Activated naive CD4-positive, alpha-beta T cell treated with anti-CD3 and anti-CD28 coated beads, Interleukin-2, amount 10 ng/mL, durations not matched to agents 7 days and 5 days (primary cell): ENCODE measurements around the gene GNG3.

Experiments
- CTCF ChIA-PET: fragments of 350-600 bp; sonication (Branson Sonifier 250); formaldehyde crosslinking; loops from one replicate; lab custom pipeline; 2021; ENCODE audit warnings: antibody characterized with exemption; lab: Charles Lee
- DNase-seq: peaks from one replicate; pipeline ENCODE4 v3.0.0-alpha.2; 2020
- H3K27ac Mint-ChIP-seq: one replicate; pipeline ENCODE4 v1.8.0; 2021; ENCODE audit warnings: mild to moderate bottlenecking, moderate library complexity, mixed read lengths
- H3K27me3 Mint-ChIP-seq: one replicate; pipeline ENCODE4 v1.8.0; 2021; ENCODE audit warnings: mild to moderate bottlenecking, mixed read lengths
- H3K36me3 Mint-ChIP-seq: one replicate; pipeline ENCODE4 v1.8.0; 2021; ENCODE audit warnings: mixed read lengths
- H3K4me1 Mint-ChIP-seq: one replicate; pipeline ENCODE4 v1.8.0; 2021; ENCODE audit warnings: mixed read lengths
- H3K4me3 Mint-ChIP-seq: one replicate; pipeline ENCODE4 v1.8.0; 2021; ENCODE audit warnings: mild to moderate bottlenecking, moderate library complexity, mixed read lengths
- H3K9me3 Mint-ChIP-seq: one replicate; pipeline ENCODE4 v1.8.0; 2021; ENCODE audit warnings: mixed read lengths

The GNG3 gene

GRCh38 chr11:62715150-62716130 is 8.0 kb downstream of the GNG3 start:
- H3K36me3 Mint-ChIP-seq = peaks cover 81% of the 10 kb centered on the region
- H3K9me3 Mint-ChIP-seq = no peaks in the 10 kb centered on the region
- H3K27me3 Mint-ChIP-seq = no peaks in the 10 kb centered on the region
- CTCF ChIA-PET = interaction anchor here (1.2 to 1.3 kb wide), 2 partner anchors 11 to 71 kb away, joined by 3 to 4 read pairs; no protein-coding TSS in a partner anchor
- peak overlapping the region; percentile 82 for H3K27ac Mint-ChIP-seq
- H3K4me1 Mint-ChIP-seq = peaks cover 75% of the 10 kb centered on the region
- no peak overlapping the region for H3K4me3 Mint-ChIP-seq
- DNase-seq = no peak

GRCh38 chr11:62716206-62716605 is 8.7 kb downstream of the GNG3 start:
- Mint-ChIP-seq H3K27me3 (no peaks in the 10 kb centered on the region), H3K36me3 (peaks cover 82% of the 10 kb centered on the region), H3K27ac (no peak overlapping the region), H3K4me3 (no peak overlapping the region), H3K9me3 (no peaks in the 10 kb centered on the region), H3K4me1 (peaks cover 74% of the 10 kb centered on the region)
- DNase-seq = no peak
- CTCF ChIA-PET = interaction anchor here (1.3 kb wide), 1 partner anchor 10 kb away, joined by 4 read pairs; no protein-coding TSS in a partner anchor

GRCh38 chr11:62716816-62717215 is 9.3 kb downstream of the GNG3 start:
- peaks cover 76% of the 10 kb centered on the region for H3K4me1 Mint-ChIP-seq

GRCh38 chr11:62719302-62719978 is 12.0 kb downstream of the GNG3 start:
- DNase-seq = no peak
- no peaks in the 10 kb centered on the region for H3K9me3 Mint-ChIP-seq
- H3K36me3 Mint-ChIP-seq = peaks cover 89% of the 10 kb centered on the region
- CTCF ChIA-PET = no interaction called here
- no peaks in the 10 kb centered on the region for H3K27me3 Mint-ChIP-seq
- no peak overlapping the region for H3K4me3 Mint-ChIP-seq
- H3K4me1 Mint-ChIP-seq = peaks cover 75% of the 10 kb centered on the region
- H3K27ac Mint-ChIP-seq = peak overlapping the region; percentile 34

More at GRCh38 chr11:62716816-62717215, 9.3 kb downstream of the GNG3 start:
- H3K27ac Mint-ChIP-seq = no peak overlapping the region
- H3K4me3 Mint-ChIP-seq = no peak overlapping the region
- no peak for DNase-seq
- no peaks in the 10 kb centered on the region for H3K27me3 Mint-ChIP-seq
- CTCF ChIA-PET = interaction anchor here (1.3 kb wide), 1 partner anchor 9 kb away, joined by 4 read pairs; no protein-coding TSS in a partner anchor
- peaks cover 84% of the 10 kb centered on the region for H3K36me3 Mint-ChIP-seq
- no peaks in the 10 kb centered on the region for H3K9me3 Mint-ChIP-seq

- H3K36me3 Mint-ChIP-seq = peaks cover 86% of the 10 kb centered on the region
- H3K4me1 Mint-ChIP-seq = peaks cover 65% of the 10 kb centered on the region
- DNase-seq = no peak
- no peaks in the 10 kb centered on the region for H3K9me3 Mint-ChIP-seq
- no peaks in the 10 kb centered on the region for H3K27me3 Mint-ChIP-seq
- H3K4me3 Mint-ChIP-seq = no peak overlapping the region
- H3K27ac Mint-ChIP-seq = peak overlapping the region; percentile 70
- CTCF ChIA-PET = interaction anchor here (0.8 kb wide), 1 partner anchor 45 kb away, joined by 5 read pairs; no protein-coding TSS in a partner anchor
Measured at GRCh38 chr11:62721994-62722393, 14.5 kb downstream of the GNG3 start.

- CTCF ChIA-PET = interaction anchor here (0.9 to 1.4 kb wide), 2 partner anchors 28 to 44 kb away, joined by 4 to 5 read pairs; no protein-coding TSS in a partner anchor
- Mint-ChIP-seq H3K27me3 (peaks cover 3% of the 10 kb centered on the region), H3K36me3 (peaks cover 81% of the 10 kb centered on the region), H3K4me1 (peaks cover 58% of the 10 kb centered on the region), H3K9me3 (no peaks in the 10 kb centered on the region), H3K4me3 (peak overlapping the region; percentile 94), H3K27ac (peak overlapping the region; percentile 74)
- no peak for DNase-seq
Measured at GRCh38 chr11:62724171-62724570, 16.7 kb downstream of the GNG3 start.

GRCh38 chr11:62725646-62726045 is 18.2 kb downstream of the GNG3 start:
- peaks cover 70% of the 10 kb centered on the region for H3K36me3 Mint-ChIP-seq
- H3K27ac Mint-ChIP-seq = peak overlapping the region; percentile 99
- H3K4me1 Mint-ChIP-seq = peaks cover 59% of the 10 kb centered on the region
- H3K9me3 Mint-ChIP-seq = no peaks in the 10 kb centered on the region
- DNase-seq = no peak
- H3K27me3 Mint-ChIP-seq = peaks cover 3% of the 10 kb centered on the region
- CTCF ChIA-PET = interaction anchor here (0.6 to 2.0 kb wide), 6 partner anchors 10 to 1327 kb away, joined by 3 to 5 read pairs (median 4); partner anchors contain the start of gene ZBTB3
- H3K4me3 Mint-ChIP-seq = peak overlapping the region; percentile 94

GRCh38 chr11:62726156-62726914 is 18.9 kb downstream of the GNG3 start:
- peak; percentile 50 for DNase-seq
- Mint-ChIP-seq H3K4me3 (peak overlapping the region; percentile 94), H3K4me1 (peaks cover 58% of the 10 kb centered on the region), H3K9me3 (no peaks in the 10 kb centered on the region), H3K27ac (peak overlapping the region; percentile 99), H3K36me3 (peaks cover 66% of the 10 kb centered on the region), H3K27me3 (peaks cover 3% of the 10 kb centered on the region)
- CTCF ChIA-PET = interaction anchor here (0.6 to 2.0 kb wide), 8 partner anchors 10 to 1328 kb away, joined by 3 to 5 read pairs (median 4); partner anchors contain the start of gene ZBTB3

GRCh38 chr11:62726915-62727164 is 19.4 kb downstream of the GNG3 start:
- peaks cover 3% of the 10 kb centered on the region for H3K27me3 Mint-ChIP-seq
- DNase-seq = no peak
- H3K9me3 Mint-ChIP-seq = no peaks in the 10 kb centered on the region
- peaks cover 64% of the 10 kb centered on the region for H3K36me3 Mint-ChIP-seq
- peak overlapping the region; percentile 99 for H3K27ac Mint-ChIP-seq
- H3K4me3 Mint-ChIP-seq = peak overlapping the region; percentile 94
- H3K4me1 Mint-ChIP-seq = peaks cover 59% of the 10 kb centered on the region
- CTCF ChIA-PET = interaction anchor here (0.8 to 1.3 kb wide), 5 partner anchors 21 to 49 kb away, joined by 3 to 5 read pairs (median 3); no protein-coding TSS in a partner anchor

GRCh38 chr11:62727165-62727871 is 19.8 kb downstream of the GNG3 start, which contains the start of gene HNRNPUL2:
HNRNPUL2 (minus strand) TSS chr11:62727457; CDS start chr11:62727156, 301 bp downstream.
- H3K27me3 Mint-ChIP-seq = peaks cover 3% of the 10 kb centered on the region
- H3K27ac Mint-ChIP-seq = peak within 1 kb of the TSS; percentile 99
- no peaks in the 10 kb centered on the region for H3K9me3 Mint-ChIP-seq
- H3K4me3 Mint-ChIP-seq = peak within 1 kb of the TSS; percentile 94
- CTCF ChIA-PET = interaction anchor here (0.8 to 1.3 kb wide), 4 partner anchors 21 to 48 kb away, joined by 3 to 4 read pairs (median 3); no protein-coding TSS in a partner anchor
- peaks cover 59% of the 10 kb centered on the region for H3K36me3 Mint-ChIP-seq
- peaks cover 54% of the 10 kb centered on the region for H3K4me1 Mint-ChIP-seq
- DNase-seq = peak; percentile 99

GRCh38 chr11:62727872-62728170 is 20.3 kb downstream of the GNG3 start:
- peaks cover 51% of the 10 kb centered on the region for H3K4me1 Mint-ChIP-seq
- peak overlapping the region; percentile 94 for H3K4me3 Mint-ChIP-seq
- H3K27me3 Mint-ChIP-seq = peaks cover 3% of the 10 kb centered on the region
- no peaks in the 10 kb centered on the region for H3K9me3 Mint-ChIP-seq
- H3K36me3 Mint-ChIP-seq = peaks cover 54% of the 10 kb centered on the region
- peak; percentile 90 for DNase-seq
- CTCF ChIA-PET = interaction anchor here (0.8 to 1.3 kb wide), 4 partner anchors 22 to 48 kb away, joined by 3 to 4 read pairs (median 3); no protein-coding TSS in a partner anchor
- H3K27ac Mint-ChIP-seq = peak overlapping the region; percentile 99

- peaks cover 53% of the 10 kb centered on the region for H3K4me1 Mint-ChIP-seq
- peak within 1 kb of the TSS; percentile 99 for H3K27ac Mint-ChIP-seq
- CTCF ChIA-PET = interaction anchor here (1.2 to 2.6 kb wide), 3 partner anchors 33 to 58 kb away, joined by 3 to 10 read pairs (median 4); partner anchors contain the start of genes POLR2G and TMEM179B
- H3K4me3 Mint-ChIP-seq = peak within 1 kb of the TSS; percentile 94
- H3K9me3 Mint-ChIP-seq = no peaks in the 10 kb centered on the region
- H3K27me3 Mint-ChIP-seq = peaks cover 3% of the 10 kb centered on the region
- peaks cover 53% of the 10 kb centered on the region for H3K36me3 Mint-ChIP-seq
- peak; percentile 90 for DNase-seq
Measured at GRCh38 chr11:62728171-62728988, 20.9 kb downstream of the GNG3 start, which contains the start of gene TTC9C. TTC9C (plus strand) TSS chr11:62728486; CDS start chr11:62728849, 363 bp downstream.
